HG03460 (cell line): ENCODE data around the gene KCNB1.

Experiments used
- ATAC-seq: cut with Tn5 transposase; IDR thresholded peaks from one replicate; pipeline ENCODE4 v1.9.1; 2021; ENCODE audit not compliant: unreplicated experiment

Gene KCNB1

DNA sequence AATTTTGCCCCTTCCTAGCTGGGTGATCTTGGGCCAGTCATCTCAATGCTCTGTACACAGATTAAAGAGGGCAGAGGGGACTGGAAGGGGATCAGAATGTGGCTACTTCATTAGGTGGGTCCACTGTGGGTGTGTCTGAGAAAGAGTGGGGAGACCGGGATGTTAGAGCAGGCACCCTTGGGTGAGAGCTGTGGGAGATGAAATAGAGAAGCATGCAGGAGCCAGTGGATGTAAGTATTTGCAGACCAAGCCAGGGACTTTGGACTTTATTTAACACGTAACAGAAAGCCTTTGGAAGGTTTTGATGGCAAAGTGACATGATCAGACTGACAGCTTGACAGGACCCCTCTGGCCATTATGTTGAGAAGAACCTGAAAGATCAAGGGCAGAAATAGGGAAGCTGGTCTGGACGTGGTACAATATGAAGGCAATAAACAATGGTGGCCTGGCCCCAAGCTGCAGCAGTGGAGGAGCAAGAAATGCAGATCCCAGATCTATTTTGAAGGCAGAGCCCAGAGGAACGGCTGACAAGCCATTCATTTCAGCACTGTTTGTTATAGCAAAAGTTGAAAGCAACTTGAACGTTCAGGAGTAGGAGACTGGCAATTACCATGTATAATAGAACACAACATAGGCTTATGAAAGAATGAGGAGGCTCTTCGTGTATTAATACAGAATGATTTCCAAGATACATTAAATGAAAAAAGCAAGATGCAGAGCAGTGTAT is 122.1 kb downstream of the KCNB1 start:
- ATAC-seq: no peak

DNA sequence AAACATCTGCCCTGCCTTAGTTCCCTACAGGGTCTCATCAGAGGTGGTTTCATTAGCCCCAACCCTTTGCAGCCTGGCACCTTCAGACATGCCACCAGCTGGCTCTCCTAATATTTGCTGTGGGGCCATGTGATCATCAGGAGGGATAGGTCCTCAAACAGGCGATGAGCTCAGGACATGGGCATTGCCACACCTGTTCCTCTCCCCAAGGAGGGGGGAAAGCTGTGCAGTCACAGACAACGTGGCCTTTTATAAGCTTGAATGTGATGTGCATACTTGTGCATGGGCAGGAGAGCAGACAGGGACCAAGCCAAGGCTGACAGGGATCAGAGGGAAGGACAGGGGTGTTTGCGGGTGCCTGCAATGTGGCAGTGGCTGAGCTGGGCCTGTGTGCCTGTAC is 125.8 kb downstream of the KCNB1 start:
- ATAC-seq: no peak

DNA sequence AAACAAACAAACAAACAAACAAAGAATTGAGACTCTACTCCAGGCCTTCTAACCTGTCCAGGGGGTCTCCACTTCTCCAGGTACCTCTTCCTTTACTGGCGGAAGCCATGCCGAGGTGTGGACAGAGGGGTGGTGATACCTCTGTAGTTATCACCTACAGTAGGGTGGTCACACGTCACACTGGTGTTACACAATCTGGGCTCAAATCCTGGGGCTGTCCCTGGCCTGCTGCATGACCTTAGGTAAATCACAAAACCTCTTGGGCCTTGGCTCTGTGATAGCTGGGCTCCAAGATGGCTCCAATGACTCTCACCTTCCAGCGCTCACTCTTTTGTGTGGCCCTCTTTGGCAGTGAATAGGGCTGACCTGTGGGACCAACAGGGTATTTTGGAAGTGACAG is 127.8 kb downstream of the KCNB1 start:
- ATAC-seq: no peak

DNA sequence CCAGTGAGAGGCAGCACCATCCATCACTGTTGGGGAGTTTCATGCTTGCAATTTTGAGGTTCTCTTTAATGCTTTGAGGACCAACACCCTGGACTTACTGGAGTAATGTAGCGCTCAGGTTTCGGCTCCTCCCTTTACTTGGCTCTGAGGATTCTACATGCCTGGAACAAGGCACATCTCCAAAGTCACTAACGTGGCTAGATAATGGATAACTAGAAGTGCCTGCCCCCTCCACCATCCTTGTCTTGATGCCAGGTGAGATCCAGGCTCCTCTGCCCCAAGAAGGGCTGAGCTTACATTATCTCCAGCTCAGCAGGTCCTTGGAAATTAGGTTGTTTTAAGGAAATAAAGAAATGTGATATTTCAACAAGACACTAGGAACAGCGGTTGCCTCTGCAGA is 129.1 kb downstream of the KCNB1 start:
- no peak for ATAC-seq

DNA sequence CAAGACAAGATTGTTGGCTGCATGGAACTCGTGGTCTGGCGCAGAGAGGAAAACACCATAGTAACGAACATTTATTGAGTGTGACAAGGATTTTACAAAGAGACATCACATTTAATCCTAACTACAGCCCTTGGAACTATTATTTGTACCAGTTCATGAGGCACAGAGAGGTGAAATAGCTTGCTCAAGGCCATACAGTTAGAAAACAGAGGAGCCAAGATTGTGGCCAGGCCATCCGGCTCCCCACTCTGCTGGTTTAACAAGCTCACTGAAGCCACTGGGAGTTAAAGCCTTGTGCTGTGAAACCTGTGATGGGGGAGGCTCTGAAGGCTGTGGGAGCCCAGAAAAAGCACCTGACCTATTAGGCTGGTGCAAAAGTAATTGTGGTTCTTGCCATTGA is 129.7 kb downstream of the KCNB1 start:
- ATAC-seq: no peak

DNA sequence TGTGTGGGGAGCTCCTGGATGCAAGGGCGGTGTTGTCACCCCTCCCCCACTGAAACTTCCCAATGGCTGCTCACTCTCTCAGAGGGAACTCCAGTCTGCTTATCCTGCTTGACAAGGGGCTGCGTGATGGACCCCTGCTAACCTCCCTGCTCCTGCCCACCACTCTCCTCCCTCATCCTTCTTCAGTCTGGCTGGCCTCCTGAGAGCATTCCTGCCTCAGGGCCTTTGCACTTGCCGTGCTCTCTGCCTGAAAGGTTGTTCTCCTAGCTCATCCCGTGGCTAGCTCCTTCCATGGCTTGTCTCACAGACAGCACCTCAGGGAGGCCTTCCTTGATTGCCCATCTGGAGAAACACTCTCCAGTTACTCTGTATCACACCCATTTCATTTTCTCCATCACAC is 130.7 kb downstream of the KCNB1 start:
- ATAC-seq: no peak

DNA sequence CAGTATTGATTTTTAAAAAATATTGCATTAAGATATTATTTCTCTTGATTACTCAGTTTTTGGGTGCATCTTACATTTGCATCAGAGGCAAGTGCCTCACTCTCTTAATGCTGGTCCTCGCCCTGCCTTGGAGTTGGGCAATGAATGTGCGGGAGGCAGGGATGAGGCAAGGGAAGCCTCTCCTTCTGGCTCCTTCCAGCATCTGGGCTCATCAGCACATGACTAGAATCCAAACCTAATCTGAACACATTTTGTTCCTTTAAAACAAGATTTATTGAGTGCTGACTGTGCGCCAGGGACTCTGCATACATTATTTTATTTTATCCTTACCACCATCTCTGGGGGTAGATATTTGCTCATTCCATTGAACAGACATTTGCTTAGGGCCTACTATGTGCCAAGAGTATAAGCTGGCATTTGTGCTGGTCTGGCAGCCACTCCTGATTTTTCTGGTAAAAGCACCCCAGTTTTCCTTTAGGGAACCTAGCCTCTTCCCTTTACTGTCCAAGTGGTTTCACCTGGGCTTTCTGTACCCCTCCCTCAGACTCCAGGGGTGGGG is 132.7 kb downstream of the KCNB1 start:
- no peak for ATAC-seq

DNA sequence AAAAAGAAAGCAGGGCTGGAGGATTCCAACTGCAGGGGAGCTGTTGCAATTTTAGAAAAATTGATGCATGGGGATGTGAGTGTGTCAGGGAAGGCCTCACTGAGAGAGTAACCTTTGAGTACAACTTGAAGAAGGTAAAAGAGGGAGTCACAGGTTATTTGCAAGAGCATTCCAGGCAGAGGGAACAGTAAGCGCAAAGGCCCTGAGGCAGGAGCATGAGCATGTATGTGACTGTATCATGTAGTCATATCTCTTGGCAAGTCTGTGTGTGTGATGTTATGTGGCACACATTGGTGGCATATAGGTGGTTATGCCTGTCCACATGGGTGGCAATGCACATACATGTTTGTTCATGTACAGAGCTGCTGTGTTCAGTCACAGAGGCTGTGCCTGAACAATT is 133.4 kb downstream of the KCNB1 start:
- ATAC-seq: no peak

DNA sequence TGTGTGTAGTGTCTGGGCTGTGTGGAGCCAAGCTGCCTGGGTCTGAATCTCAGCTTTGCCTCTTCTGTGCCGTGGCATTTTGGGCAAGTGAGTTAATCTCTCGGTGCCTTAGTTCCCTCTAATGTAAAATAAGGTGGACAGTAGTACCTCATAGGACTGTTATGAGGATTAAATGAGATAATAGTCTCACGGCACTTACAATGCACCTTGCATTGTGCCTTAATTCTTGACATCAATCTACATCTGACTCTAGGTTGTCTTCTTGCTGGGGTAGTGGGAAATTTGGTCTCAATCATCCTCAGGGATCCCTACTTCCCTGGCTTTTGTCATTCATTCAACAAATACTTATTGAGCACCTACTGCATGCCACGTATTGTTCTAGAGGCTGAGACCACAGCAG is 133.9 kb downstream of the KCNB1 start:
- no peak for ATAC-seq

DNA sequence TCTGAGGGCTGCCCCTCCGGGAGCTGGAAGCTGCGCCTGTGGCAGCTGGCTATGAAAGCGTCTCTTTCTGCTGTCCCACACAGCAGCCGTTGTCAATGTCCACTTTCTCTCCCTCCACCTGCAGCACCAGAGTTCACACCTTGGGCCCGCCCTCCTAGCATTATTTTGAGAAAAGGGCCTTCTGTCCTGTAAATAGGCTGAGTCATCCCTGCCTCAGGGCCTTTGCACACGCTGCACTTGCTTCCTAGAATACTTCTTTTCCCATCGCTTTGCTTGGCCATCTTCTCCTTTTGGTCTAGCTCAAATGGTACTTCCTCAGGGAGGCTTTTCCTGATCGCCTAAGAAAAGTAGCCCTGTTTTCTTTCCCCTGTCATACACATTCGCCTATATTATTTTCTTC is 135.3 kb downstream of the KCNB1 start:
- no peak for ATAC-seq

DNA sequence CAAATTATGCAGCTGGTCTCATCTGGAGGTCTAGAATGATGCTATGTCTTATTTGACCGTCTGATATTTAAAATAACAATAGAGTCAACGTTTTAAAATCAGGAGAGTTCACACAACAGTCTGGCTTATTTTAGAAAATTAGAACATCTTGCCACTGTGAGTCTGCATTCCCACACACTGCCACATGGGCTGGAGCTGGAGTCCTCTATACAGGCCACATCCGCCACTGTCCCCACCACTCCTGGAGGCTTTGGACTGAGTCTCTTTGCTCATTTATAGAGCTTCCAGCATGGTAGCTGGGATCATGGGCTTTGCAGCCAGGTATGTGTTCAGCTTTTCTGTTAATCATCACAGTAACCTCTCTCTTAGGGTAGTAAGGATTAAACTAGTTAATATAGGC is 135.8 kb downstream of the KCNB1 start:
- no peak for ATAC-seq

DNA sequence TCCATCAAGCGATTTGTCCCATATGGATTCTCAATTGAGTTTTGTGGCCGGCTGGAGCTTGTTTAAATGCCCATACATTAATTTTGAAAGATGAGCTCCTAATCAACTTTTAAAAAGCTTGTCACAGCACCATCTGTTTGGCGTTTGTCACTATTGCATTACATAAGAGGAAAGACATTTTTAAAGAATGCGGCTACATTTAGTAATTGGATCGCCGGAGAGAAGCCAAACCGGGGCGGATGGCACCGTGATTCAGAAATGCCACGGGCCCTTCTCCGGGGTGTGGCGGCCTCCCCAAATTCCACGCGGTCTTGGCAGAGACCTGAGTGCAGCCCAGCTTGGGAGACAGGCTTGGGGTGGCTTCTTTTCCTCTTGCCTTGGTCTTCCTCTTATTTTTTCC is 136.9 kb downstream of the KCNB1 start:
- no peak for ATAC-seq

DNA sequence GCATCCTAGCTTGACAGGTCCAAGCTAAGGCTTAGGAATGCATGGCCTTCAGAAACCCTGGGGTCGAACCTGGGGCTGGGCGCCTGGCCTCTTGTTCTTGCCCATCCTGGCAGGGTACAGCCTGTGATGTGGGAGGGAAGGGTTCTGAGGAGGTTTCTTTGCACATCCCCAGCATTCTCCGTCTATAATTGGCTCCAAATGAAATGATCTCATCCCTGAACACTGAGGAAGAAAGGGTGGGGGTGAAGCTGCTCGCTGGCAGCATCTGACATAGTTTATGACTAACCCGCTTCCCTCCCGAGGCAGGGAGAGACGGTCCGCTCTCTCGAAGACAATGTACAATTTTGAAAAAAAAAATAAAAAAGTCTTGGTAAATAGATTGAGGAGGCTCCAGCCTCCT is 137.5 kb downstream of the KCNB1 start:
- ATAC-seq: no peak

DNA sequence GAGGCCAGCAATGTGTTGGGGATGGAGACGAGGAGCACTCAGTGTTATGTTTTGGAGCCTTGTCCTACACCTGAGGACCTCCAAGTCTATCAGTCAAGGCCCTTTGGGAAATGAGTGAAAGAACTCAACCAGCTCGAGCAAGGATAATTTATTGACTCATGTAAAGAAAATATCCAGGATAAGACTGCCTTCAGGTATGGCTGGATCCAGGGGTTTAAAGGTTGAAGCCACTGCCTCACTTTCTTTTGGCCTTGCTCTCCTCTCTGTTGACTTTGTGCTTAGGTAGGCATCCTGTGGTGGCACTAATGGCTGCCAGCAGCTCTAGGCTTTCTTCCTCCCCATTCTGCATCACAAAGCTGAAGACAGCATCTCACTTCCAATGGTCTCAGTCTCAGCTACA is 138.3 kb downstream of the KCNB1 start:
- no peak for ATAC-seq

DNA sequence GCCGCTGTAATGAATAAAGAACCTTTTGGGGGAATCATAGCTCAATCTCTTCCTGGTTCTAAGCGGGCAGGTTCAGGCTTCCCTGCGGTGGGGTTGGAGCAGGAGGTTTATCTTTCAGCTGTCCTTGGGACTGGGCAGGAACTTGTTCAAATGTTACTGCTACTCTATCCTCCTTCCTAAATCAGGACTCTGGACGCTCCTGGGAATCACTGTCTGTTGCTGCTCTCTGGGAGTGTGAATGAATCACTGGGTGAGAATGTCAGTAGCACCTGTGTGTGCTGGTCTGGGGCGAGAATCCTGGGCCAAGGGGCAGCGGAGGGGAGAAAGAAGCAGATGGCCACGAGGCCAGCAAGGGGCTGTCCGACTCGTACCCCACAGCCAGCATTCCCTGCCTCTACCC is 139.2 kb downstream of the KCNB1 start:
- ATAC-seq: no peak

DNA sequence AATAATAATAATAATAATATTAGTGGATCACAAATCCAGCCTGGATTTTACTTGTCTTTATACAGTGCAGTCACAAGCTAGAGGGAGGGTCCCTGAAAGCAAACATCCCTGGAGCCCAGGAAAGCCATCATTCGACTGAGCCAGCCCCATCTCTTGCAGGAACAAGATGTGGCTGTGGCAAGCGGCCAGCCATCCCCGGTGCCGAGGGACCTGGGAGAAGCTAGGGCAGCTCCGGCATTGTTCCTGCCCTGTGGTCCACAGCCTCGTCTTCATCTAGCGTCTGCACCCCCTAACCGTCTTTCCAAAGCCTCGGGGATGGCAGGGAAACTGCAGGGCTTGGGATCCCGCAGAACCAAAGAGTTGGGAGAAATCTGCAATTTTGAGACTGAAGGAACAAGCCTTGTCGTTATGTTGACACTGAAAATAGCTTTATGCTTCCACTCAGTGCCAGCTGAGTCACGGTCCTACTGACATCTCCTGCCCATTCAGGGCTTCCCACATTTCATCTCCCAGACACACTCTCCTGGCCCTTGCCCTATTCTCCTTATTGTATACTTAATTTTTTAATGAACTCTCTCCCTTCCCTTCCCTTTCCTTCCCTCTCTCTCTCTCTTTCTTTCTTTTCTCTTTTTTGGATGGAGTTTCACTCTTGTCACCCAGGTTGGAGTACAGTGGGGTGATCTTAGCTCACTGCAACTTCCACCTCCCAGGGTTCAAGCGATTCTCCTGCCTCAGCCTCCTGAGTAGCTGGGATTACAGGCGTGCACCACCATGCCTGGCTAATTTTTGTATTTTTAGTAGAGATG is 142.1 kb downstream of the KCNB1 start:
- no peak for ATAC-seq

DNA sequence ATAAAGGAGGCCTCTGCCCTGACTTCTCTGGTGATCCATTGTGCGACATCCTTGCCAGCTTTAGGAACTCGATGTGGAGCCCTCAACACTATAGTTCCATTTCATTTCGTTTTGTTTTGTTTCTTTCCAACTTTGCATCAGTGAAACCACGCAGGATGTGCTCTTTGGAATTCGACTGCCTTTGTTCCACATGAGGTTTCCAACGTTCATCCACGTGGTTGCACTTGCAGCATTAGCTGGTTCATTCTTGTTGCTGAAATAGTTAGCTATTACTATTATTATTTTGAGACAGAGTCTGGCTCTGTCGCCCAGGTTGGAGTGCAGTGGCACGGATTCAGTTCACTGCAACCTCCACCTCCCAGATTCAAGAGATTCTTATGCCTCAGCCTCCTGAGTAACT is 143.3 kb downstream of the KCNB1 start:
- no peak for ATAC-seq

DNA sequence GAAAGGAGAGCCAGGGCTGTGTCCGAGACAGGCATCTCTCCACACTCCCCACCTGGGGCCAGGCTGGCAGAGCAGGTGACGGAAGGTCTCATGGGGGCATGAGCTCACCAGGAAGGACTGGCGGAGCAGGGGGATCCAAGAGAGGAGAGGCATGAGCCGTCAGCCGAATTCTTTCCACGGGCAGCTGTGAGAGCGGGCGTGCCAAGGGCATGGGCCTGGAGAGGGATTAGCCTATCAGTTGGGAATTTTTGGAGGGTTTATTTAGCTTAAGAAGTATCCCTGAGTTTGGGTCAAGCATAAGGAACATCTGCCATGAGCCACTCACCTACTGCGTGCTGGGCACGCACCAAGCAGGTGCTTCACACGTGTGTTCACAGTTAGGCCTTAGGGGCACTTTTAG is 144.4 kb downstream of the KCNB1 start:
- no peak for ATAC-seq

DNA sequence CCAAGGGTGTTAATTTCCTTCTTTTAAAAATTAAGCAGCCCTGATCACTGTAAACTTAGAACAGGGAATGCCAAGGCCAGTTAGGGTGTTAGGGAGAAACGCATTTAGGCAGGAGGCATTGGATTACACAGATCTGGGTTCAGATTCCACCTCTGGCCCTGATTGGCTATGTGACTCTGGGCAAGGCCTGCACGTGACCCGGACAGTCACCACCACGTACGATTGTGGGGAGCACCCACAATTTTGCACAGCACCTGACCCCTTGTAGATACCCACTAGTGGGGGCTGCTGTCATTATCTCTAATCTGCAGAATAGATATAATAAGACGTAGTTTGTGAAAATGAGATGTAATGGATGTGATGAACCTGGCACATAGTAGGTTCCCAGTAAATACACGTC is 145.1 kb downstream of the KCNB1 start:
- ATAC-seq: no peak

DNA sequence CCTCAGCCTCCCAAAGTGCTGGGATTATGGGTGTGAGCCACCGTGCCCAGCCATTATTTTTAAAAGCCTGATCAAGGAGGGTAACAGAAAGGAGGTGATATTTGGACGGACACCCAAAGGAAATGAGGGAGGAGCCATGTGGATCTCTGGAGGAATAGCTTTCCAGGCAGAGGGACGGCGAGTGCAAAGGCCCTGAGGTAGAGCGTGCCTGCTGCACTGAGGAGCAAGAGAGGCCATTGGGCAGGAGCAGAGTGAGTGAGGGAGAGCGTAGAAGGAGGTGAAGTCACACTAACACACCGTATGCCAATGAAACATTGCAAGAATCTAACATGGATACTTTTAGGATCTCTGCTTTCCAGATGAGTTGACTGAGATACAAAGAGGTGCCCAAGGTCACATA is 145.7 kb downstream of the KCNB1 start:
- ATAC-seq: no peak

DNA sequence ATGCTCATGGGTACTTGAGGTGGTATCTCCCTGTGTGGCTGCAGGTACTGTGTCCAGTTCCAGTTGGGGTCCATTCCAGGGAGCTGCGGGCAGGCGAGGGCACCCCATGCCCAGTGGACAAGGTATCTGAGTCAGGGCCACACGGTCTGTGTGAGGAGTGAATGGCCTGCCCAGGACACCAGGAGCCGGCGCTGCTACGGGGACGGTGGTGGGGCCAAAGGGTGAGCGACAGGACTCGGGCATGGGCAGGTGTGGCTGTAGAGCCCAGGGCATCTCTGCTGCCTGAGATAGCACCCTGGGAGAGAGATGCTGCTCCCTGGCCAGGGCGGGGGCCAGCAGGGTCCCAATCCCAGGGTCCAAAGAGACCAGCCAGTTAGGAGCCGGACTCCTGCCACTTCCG is 147.0 kb downstream of the KCNB1 start:
- ATAC-seq: no peak
